Brain microvascular endothelial cell (primary cell): ENCODE results near the gene SLC25A21.

ENCODE experiments used
- DNase-seq: peaks from one replicate; pipeline ENCODE4 v3.0.0-alpha.2; 2020
- H3K27ac ChIP-seq: fragments of 250-450 bp; sonication (Bioruptor Pico); 2 replicates; pipeline ENCODE4 v1.5.1; 2020; ENCODE audit warnings: mild to moderate bottlenecking, moderate library complexity
- H3K27me3 ChIP-seq: fragments of 250-450 bp; sonication (Bioruptor Pico); replicated peaks from 2 replicates; pipeline ENCODE4 v1.5.1; 2020; ENCODE audit warnings: mild to moderate bottlenecking
- H3K36me3 ChIP-seq: fragments of 250-450 bp; sonication (Bioruptor Pico); replicated peaks from 2 replicates; pipeline ENCODE4 v1.5.1; 2020; ENCODE audit warnings: mild to moderate bottlenecking
- H3K4me3 ChIP-seq: 2 replicates; pipeline ENCODE4 v1.5.1; 2011; ENCODE audit warnings: low read depth, mild to moderate bottlenecking, control low read depth, low read length, moderate library complexity
- CTCF ChIP-seq: IDR thresholded peaks from 2 replicates; pipeline ENCODE4 v1.5.1; 2011; ENCODE audit warnings: low read depth, mild to moderate bottlenecking, moderate library complexity, low read length, control low read depth, inconsistent platforms; ENCODE audit errors: missing control alignments
- in situ Hi-C: cut with HindIII; loops from 2 replicates; pipeline ENCODE4 v1.10.0; 2017; ENCODE audit warnings: low sequenced_read_pairs, low pct_ligation_motif_present

Gene SLC25A21

GRCh38 chr14:36967892-36968555 is 204.4 kb downstream of the SLC25A21 start:
- no peak for DNase-seq
- in situ Hi-C loops: no loop called here
- H3K4me3 ChIP-seq: no peak overlapping the region
- no peak for TF ChIP-seq CTCF
- no peaks in the 10 kb centered on the region for H3K27me3 ChIP-seq
- H3K36me3 ChIP-seq: no peaks in the 10 kb centered on the region
- H3K27ac ChIP-seq: no peak overlapping the region

GRCh38 chr14:36955967-36956366 is 216.4 kb downstream of the SLC25A21 start:
- DNase-seq: no peak
- TF ChIP-seq CTCF: no peak
- no peak overlapping the region for H3K27ac ChIP-seq
- H3K36me3 ChIP-seq: no peaks in the 10 kb centered on the region
- in situ Hi-C loops: no loop called here
- H3K27me3 ChIP-seq: no peaks in the 10 kb centered on the region
- H3K4me3 ChIP-seq: no peak overlapping the region

- in situ Hi-C loops: no loop called here
- Histone ChIP-seq H3K4me3 (no peak overlapping the region), H3K27me3 (no peaks in the 10 kb centered on the region), H3K36me3 (no peaks in the 10 kb centered on the region), H3K27ac (no peak overlapping the region)
- DNase-seq: no peak
- TF ChIP-seq CTCF: no peak
Observed at GRCh38 chr14:36955376-36955775, 217.0 kb downstream of the SLC25A21 start.

GRCh38 chr14:36952689-36953088 is 219.7 kb downstream of the SLC25A21 start:
- H3K36me3 ChIP-seq: no peaks in the 10 kb centered on the region
- peak; percentile 67 for DNase-seq
- H3K4me3 ChIP-seq: no peak overlapping the region
- no peak for TF ChIP-seq CTCF
- H3K27me3 ChIP-seq: no peaks in the 10 kb centered on the region
- in situ Hi-C loops: no loop called here
- H3K27ac ChIP-seq: peak overlapping the region; percentile 53

GRCh38 chr14:36951380-36951911 is 221.0 kb downstream of the SLC25A21 start:
- H3K27ac ChIP-seq: no peak overlapping the region
- H3K4me3 ChIP-seq: no peak overlapping the region
- no peak for DNase-seq
- no peaks in the 10 kb centered on the region for H3K27me3 ChIP-seq
- in situ Hi-C loops: no loop called here
- no peak for TF ChIP-seq CTCF
- no peaks in the 10 kb centered on the region for H3K36me3 ChIP-seq

- TF ChIP-seq CTCF: no peak
- in situ Hi-C loops: no loop called here
- no peaks in the 10 kb centered on the region for H3K36me3 ChIP-seq
Observed at GRCh38 chr14:36950812-36951211, 221.6 kb downstream of the SLC25A21 start.

More at GRCh38 chr14:36950812-36951211, 221.6 kb downstream of the SLC25A21 start:
- DNase-seq: no peak
- no peak overlapping the region for H3K4me3 ChIP-seq
- H3K27ac ChIP-seq: no peak overlapping the region
- no peaks in the 10 kb centered on the region for H3K27me3 ChIP-seq
